Stimulated activated CD4-positive, alpha-beta T cell treated with anti-CD3 and anti-CD28 coated beads, Interleukin-15, amount 100 ng/mL, for 48 hours (primary cell): ENCODE measurements around the gene FSCN2.

Source experiments
- DNase-seq, 2 donors: peaks; one replicate each; pipeline ENCODE4 v3.0.0-alpha.2; 2020; ENCODE audit warnings: low read depth in 2 of 2

FSCN2 gene

GRCh38 chr17:81539961-81540675 is 11.9 kb downstream of the FSCN2 start:
- DNase-seq, result no peak

- no peak for DNase-seq
These were observed 12.5 kb downstream of the FSCN2 start for GRCh38 chr17:81540676-81541027.

GRCh38 chr17:81541123-81541522 is 12.9 kb downstream of the FSCN2 start:
- DNase-seq, result no peak

- DNase-seq, result no peak
These were observed 14.5 kb downstream of the FSCN2 start for GRCh38 chr17:81542431-81543338.

GRCh38 chr17:81543339-81543675 is 15.1 kb downstream of the FSCN2 start:
- DNase-seq, result no peak

GRCh38 chr17:81543756-81544155 is 15.6 kb downstream of the FSCN2 start:
- DNase-seq, result no peak

GRCh38 chr17:81544281-81544974 is 16.3 kb downstream of the FSCN2 start:
- DNase-seq, result no peak

GRCh38 chr17:81545160-81545949 is 17.2 kb downstream of the FSCN2 start:
- DNase-seq, result no peak

- DNase-seq, result no peak
These were observed 18.9 kb downstream of the FSCN2 start for GRCh38 chr17:81546906-81547613.

GRCh38 chr17:81547614-81547982 is 19.4 kb downstream of the FSCN2 start:
- DNase-seq, result no peak

- DNase-seq, result no peak
These were observed 20.9 kb downstream of the FSCN2 start for GRCh38 chr17:81549031-81549557.

GRCh38 chr17:81549826-81550225 is 21.6 kb downstream of the FSCN2 start:
- no peak for DNase-seq

GRCh38 chr17:81550285-81550684 is 22.1 kb downstream of the FSCN2 start:
- no peak for DNase-seq

GRCh38 chr17:81550830-81551457 is 22.8 kb downstream of the FSCN2 start:
- no peak for DNase-seq

GRCh38 chr17:81551458-81552243 is 23.5 kb downstream of the FSCN2 start:
- no peak for DNase-seq

GRCh38 chr17:81552244-81553017 is 24.3 kb downstream of the FSCN2 start, which contains the start of gene FAAP100:
FAAP100 (minus strand) TSS chr17:81552353; CDS start chr17:81552330, 23 bp downstream.
- DNase-seq, result peak; percentile 65 to 78

- DNase-seq, result peak; percentile 62 to 72
These were observed 24.9 kb downstream of the FSCN2 start for GRCh38 chr17:81553018-81553615.

- DNase-seq, result no peak
These were observed 25.5 kb downstream of the FSCN2 start for GRCh38 chr17:81553616-81554181.
